Urothelium cell line (cell line): ENCODE results near the gene ADAM17.
"Not testable (repeated sequence)": the region's sequence is repeated elsewhere in the genome, so short reads cannot be mapped to it uniquely, and the experiment has no call there.

ENCODE experiments used
- DNase-seq: peaks from one replicate; pipeline ENCODE4 v3.0.0; 2011; ENCODE audit warnings: low spot score, mixed read lengths
- FAIRE-seq: peaks from 2 replicates; lab custom pipeline; 2011; peaks lifted over from hg19 to GRCh38; lab: Jason Lieb, UNC

ADAM17 gene

DNA sequence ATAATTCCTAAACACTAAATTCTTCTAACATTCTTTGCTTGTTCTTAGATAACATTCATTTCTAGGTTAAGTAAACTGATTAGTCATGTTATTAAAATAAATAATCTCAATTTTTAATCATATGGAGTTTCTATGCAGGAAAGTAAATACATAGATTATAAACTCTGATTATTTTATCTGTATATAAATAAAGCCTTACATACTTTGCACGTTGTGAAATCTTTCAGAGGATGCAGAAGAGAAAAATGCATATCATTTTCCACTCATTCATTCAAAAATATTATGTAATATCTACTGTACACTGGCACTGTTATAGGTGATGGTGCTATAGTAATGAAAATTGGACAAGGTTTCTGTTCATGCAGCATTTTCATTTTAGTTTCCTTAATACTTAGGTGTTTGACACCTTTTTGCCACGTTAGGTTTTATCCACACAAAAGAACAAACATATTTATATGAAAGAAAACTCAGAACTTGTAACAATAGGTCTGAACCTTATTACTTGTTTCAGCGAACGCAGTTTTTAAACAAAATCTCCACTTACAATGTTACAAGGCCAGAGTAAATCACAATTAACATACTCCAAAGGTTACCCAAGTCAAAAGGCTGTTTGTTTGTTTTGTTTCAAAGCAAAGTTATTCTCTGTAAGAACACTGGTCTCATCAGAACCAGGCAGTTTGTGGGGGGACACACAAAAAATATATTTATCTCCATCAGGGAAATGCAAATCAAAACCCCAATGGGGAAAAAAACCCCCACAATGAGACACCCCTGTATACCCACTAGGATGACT, 27.4 kb downstream of the ADAM17 start:
- DNase-seq: no peak
- no peak for FAIRE-seq

DNA sequence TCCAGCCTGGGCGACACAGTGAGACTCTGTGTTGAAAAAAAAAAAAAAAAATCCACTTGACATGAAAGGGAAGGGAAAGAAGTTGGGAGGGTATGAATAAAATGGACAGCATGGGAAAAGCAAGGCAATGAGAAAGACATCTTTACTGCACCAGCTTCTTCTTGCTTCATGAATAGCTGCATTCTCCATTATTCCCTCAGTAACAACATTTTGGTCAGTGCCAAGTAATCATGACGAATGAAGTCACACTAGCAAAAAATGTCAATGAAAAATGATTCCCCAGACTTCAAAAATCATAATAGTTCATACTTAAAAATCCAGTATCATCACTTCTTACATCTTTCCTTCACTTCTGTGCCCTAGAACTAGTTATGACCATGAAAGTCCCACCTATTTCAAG, 30.4 kb downstream of the ADAM17 start:
- FAIRE-seq (no peak), DNase-seq (no peak)

DNA sequence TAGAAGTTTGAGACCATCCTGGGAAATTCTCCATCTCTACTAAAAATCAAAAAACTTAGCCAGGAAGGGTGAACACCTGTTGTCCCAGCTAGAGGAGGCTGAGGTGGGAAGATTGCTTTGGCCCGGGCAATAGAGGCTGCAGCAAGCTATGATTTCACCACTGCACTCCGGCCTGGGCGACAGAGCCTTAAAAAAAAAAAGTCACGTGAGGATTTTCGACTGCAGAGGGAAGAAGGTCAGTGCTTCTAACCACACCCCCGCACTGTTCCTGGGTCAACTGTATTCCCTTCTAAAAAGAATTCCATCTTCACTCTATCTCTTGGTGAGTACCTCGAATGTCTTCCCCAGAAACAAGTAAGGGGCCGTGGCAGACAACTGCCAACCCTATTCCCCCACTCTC, 31.3 kb downstream of the ADAM17 start:
- DNase-seq: no peak
- FAIRE-seq: no peak

DNA sequence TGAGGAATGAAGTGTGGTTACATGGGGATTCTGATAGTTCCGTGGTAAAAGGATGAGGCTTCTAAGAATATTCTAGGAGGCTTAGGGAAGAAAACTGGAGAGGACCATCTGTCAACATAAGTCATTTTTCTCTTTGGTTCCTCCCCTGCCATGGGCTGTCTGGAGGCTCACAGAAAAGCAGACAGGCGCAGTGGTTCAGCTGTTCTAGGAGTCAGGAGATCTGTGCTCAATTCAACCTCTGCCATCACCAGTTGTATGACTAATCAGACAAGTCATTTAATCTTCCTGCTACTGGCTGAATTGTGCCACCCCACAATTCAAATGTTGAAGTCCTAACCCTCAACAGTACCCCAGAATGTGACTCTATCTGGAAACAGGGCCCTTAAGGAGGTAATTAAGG, 36.4 kb downstream of the ADAM17 start:
- no peak for FAIRE-seq
- DNase-seq: no peak

DNA sequence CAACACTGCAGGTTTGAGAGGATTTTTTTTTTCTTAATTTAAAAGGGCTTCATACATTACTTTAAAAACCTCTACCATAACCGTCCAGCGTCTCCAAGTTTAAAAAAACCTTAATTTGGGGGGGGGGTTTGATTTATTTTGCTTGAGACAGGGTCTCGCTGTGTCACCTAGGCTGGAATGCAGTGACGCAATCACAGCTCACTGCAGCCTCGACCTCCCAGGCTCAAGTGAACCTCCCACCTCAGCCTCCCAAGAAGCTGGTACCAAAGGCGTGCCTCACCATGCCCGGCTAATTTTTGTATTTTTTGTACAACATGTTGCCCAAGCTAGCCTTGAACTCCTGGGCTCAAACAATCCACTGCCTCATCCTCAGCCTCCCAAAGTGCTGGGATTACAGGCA, 36.9 kb downstream of the ADAM17 start:
- FAIRE-seq (no peak), DNase-seq (no peak)

DNA sequence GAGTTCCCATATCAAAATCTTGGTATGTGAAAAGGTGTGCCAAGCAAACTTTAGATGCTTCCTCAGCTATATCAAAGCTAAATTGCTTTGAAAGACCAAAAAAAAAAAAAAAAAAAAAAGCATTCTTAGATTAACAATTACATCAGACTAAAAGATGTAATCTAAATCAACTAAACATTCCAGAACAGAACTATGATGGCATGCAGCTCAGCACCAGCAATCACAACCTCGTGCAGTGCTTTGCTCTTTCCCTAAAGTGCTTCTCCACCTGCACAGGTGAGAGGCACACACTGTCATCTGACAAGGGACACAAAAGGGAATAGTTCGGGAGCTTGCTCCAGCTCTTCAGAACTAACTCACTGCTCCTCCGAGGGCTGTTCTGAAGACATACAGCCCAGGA, 37.5 kb downstream of the ADAM17 start:
- DNase-seq: no peak
- no peak for FAIRE-seq

DNA sequence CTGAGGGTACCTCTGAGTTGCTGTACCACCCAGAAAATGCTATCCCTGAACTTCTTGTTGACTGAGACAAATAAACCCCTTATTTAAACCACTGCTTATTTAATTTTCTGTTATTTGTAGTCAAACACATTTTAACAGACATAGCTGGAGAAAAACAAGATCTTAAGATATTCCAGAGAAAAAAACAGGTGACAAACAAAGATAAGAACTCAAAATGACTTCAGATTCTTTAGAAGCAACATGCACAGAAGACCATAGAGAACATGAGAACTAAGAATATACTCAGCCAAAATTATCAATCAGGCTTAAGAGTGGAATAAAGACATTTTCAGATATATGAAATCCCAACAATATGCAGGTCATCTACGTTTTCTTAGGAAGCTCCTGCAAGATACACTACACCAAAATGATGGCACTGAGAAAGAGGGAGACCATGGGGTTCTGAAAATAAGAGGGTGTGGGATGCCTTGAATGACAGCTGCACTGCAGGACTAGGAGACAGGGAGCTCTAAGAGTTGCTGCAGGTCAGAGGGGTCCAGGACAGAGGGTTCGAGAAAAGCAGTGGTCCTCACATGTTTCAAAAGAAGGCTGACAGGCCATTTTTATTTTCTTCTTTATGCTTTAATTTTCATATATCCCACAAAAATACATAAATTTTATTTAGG, 38.4 kb downstream of the ADAM17 start:
- DNase-seq (no peak), FAIRE-seq (no peak)

DNA sequence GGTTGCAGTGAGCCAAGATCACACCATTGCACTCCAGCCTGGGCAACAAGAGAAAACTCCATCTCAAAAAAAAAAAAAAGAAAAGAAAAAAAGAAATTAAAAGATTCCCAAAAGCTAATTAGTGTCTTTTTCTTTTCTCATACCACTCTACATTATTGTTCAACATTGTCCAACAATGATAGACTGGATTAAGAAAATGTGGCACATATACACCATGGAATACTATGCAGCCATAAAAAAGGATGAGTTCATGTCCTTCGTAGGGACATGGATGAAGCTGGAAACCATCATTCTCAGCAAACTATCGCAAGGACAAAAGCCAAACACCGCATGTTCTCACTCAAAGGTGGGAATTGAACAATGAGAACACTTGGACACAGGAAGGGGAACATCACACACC, 41.7 kb downstream of the ADAM17 start:
- DNase-seq, FAIRE-seq: not testable (repeated sequence)

DNA sequence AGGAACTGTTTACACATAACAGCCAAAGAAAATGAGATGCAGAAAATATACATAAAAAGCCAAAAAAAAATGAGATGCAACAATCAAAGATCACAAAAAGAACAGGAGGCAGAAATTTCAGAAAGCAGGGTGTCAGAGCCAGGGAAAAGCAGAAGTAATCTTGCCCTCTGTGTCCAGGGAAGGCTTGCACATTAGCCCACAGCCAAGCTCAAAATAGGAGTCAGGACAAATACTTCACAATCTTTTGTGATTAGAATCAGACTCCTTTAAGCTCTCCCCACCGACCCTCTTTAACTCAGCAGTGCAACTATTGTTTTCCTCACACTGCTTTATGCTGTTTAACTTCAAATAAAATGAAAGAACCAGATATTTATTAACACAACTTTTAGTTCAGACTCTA, 46.7 kb downstream of the ADAM17 start:
- no peak for FAIRE-seq
- DNase-seq: no peak

DNA sequence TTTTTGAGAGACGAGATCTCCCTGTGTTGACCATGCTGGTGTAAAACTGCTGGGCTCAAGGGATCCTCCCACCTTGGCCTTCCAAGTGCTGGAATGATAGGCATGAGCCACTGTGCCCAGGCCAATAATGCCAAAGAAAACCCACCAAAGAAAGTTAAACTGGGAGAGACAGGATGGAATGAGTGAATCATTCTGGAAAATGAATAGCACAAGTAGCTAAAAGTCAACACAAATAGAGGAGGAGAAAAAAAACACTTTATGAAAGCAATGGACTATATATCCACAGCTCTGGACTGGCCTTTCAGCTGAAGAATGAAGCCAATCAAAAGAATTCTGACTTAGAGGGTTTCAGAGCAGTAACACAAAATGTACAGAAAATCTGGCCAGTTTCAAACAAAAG, 57.4 kb downstream of the ADAM17 start:
- FAIRE-seq (no peak), DNase-seq (no peak)

DNA sequence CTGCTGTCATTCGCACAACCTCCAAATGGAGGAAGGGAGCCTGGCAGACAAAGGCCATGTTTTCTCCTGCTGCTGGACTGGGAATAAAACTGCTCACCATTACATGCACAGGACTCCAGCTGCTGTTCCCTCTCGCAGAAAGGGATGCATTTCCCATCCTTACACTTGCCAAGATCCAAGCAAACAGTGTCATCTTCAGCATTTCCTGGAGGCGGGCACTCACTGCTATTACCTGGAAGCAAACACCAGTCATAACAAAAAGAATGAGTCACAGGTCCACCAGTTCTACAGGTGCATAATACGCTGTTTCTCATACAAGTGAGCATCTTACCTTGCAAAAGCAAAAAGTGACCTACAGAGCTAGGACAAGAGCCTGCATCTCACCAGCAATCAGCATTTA, 58.6 kb downstream of the ADAM17 start:
- DNase-seq (no peak), FAIRE-seq (no peak)

DNA sequence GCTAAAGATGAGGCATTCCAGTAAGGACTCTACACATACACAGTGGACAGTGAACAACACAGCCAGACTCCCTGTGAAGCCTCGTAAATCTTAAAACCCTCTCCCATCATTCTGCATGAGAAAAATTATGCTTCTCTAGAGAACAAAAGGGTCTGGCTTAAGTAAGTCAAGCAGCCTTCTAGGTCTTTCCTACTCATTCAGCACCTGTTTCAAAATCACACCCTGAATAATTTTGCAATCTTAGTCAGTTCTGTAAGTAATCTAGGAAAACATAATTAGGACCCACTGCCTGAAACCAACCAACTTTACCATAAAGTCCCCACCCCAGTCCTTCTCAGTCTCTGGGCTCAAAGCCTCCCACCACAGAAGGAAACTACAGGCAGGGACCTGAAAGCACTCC, 61.5 kb downstream of the ADAM17 start:
- DNase-seq (no peak), FAIRE-seq (no peak)

DNA sequence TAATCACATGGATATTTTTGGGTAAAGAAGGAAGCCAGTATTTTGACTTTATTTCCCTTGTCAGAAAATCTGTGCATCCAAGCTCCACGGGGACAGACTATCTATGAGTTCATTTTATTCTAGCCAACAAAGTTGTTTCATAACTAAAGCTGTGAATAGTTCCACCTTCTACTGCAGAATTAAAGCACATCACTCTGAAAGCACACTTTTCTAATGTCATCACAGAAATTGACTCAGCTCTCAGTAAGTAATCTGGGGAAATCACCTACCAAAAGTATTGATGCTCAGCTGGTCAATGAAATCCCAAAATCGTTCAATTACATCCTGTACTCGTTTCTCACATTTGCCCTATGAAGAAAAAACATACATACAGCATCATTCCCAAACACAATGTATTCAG, 62.2 kb downstream of the ADAM17 start:
- DNase-seq (no peak), FAIRE-seq (no peak)

DNA sequence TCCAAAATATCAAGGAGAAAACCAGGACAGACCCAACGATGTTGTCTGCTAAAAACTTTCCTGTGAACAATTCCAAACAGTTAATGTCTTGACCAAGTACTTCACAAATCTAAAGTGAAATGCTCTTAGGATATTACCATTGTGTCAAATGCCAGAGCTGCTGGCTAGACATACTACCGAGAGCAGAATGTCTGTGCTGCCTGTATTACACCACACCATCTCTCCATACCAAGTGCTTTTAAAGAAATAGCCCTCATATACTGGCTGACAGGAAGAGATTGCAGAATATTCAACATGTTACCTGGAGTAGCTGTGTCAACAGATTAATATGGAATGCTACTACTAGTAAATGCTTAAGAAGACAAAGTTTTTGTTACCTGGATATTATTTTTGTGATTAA, 62.7 kb downstream of the ADAM17 start:
- FAIRE-seq (no peak), DNase-seq (no peak)

DNA sequence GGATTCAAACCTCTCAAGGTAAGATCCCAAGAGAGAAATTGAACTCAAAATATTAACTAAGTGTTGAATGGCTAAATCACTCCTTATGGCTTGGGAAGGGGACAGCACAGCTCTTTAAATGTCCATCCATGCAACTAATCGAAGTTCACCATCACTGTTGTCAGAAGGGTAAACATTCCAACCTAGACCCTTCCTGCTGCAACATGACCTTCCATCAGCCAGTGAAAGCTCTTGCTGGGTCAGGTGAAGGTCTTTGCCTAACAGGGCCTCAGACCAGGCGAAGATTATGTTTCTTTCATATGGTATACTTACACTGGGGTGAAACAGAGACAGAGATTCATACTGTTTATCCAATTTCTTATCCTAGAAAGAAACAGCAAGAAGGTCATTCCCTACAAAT, 64.8 kb downstream of the ADAM17 start:
- FAIRE-seq (no peak), DNase-seq (no peak)

DNA sequence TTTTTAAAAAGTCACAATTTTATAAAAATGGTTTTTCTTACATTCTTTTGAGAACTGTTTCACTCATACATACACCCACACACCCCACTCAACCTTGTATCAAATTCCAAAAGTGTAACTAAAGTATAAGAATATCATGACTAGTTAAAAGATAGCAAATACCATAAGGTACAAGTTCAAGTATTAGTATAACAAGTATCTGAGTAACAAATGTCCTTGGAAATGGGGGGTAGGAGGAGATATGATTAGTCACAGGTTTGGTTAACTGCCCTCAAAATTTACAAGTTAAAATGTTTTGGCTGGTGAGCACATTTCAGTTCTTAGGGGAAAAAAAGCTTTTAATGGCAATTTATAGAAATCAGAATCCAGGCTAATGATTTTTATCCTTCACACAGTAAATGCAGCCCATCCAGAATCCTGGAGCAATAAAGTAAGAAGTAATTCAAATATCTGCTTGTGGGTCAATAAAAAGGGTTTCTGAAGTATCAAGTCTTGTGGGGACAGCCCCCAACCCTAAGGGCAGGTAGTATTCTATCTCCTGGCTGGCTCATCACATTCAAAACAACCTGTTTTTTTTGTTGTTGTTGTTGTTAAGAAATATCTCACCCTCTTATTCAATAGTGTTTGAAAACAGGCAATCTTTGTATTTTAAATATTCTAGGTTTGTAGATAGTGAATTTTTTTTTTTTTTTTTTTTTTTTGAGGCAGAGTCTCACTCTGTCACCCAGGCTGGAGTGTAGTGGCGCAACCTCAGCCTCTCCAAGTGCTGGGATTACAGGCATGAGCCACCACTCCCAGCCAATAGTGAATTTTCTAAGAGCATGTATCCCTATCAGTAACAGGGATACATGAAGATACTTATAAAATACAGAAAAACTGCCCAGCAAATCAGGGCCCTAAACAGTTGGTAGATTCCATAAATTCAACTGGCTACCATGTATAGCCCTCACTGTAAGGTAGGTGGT, 66.8 kb downstream of the ADAM17 start:
- FAIRE-seq (no peak), DNase-seq (no peak)

DNA sequence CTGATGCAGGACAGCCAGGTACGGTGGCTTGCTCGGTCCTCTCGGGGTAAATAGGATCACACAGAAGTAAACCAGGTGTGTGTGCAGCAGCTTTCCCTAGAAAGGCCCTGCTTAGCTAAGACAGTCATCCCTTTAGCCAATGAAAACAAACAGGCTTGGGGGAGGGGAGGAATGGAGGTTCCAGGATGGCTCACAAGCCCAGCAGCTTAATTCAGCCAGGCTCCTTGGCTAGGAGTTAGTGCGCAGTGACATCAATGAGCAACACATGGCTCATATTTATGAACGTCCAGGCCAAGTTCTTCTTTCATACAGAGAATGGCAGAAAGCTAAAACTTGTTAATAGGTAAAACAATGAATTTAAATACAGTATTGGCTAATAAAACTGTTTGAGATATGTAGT, 71.1 kb downstream of the ADAM17 start:
- DNase-seq (no peak), FAIRE-seq (no peak)

DNA sequence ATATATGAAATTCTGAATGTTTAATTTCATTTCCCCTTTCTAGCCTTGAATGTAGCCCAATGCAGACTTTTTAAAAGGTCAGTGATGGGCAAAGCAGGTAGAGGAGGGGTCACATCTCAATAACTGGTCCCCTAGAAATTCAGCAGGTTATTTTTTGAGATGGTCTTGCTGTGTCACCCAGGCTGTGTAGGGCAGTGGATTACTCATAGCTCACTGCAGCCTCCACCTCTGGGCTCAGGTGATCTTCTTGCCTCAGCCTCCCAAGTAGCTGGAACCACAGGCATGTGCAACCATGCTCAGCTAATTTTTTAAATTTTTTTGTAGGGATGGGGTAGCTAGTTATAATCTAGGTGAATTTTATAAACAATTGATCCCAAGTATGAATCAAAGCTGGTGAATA, 72.5 kb downstream of the ADAM17 start:
- DNase-seq (no peak), FAIRE-seq (no peak)

DNA sequence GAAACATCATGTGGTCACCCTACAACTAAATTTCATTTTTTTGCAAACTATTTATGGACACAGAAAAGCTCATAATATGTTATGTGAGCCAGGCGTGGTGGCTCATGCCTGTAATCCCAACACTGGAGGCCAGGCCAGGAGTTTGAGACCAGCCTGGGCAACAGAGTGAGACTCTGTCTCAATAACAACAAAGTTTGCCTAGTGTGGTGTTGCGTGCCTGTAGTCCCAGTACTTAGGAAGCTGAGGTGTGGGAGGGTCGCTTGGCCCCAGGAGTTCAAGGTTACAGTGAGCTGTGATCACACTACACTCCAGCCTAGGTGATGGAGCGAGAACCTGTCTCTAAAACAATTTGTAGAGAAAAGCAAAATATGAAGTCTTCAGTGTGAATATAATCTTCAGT, 75.5 kb downstream of the ADAM17 start:
- no peak for DNase-seq
- FAIRE-seq: no peak

DNA sequence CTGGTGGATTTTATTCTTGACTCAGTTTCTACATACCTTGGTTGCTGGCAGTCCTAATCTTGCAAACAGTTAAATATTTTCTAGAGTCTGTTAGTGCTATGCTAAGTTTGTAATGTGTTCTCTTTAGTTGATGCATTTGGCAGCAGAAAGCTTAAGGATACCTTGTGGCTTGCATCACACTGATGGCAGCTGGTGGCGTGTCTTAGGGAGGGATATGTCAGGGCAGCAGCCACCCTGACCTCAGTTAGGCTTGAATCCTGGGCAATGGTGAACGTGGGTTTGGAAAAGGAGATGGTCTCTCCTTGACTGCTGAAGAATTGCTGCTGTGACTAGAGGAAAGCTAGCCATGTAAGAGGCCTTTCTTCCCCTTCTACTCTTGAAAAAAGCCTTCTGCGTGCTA, 77.1 kb downstream of the ADAM17 start:
- FAIRE-seq: no peak

DNA sequence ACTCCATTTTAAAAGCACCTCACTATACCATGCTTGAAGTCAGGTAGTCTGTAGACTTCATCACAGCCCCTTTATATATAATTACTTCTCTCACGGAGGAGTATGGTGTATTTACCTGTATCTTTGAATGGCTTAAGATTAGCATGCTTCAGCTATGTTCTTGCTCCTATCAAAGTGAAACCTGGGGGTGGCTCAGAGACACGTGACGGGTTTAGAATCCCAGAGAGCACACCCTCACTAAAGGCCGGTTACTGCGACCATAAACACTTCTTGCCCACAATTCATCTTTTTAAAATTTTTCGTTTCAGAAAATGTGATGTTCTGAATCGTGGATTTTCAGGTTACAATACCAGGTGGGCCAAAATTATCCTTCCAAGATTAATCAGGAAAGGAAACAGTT, 77.7 kb downstream of the ADAM17 start:
- DNase-seq (no peak), FAIRE-seq (no peak)

More for the DNA sequence above, 77.1 kb downstream of the ADAM17 start:
- no peak for DNase-seq
